ENCODE results near the gene BLMH. TPM values are rescaled to one million over a fixed set of nuclear protein-coding genes. Genes with fewer than 3 reads are reported as not detected.

BLMH gene
- total and polyA plus RNA-seq, 2 donors (not counting 1 experiment from before 2014, with no cell fraction given), result 23.0 to 26.1 TPM

GRCh38 chr17:30225919-30226553, 65.7 kb downstream of the BLMH start:
- H3K27me3 ChIP-seq (ENCODE audit: control insufficient read depth, insufficient read depth, low read length), result peaks cover 26% of the 10 kb centered on the region
- no peaks in the 10 kb centered on the region for H4K20me1 ChIP-seq (ENCODE audit: control insufficient read depth, extremely low read depth, insufficient read depth, low read length)
- H3K4me3 ChIP-seq (replicated peaks in 1 of 4; ENCODE audit: control extremely low read depth in 1 of 4, insufficient read depth in 1 of 4, low read depth in 3 of 4, low read length in 4 of 4), result no peak overlapping the region
- no peaks in the 10 kb centered on the region for H3K9me3 ChIP-seq (ENCODE audit: control insufficient read depth, insufficient read depth, low read depth, low read length)
- no peak overlapping the region for H3K27ac ChIP-seq (ENCODE audit: insufficient read depth, low read length)
- no peaks in the 10 kb centered on the region for H3K36me3 ChIP-seq (ENCODE audit: control insufficient read depth, insufficient read depth, low read length)
- TF ChIP-seq CTCF (conservative IDR thresholded peaks at IDR 0.05 in 1 of 2, IDR thresholded peaks at IDR 0.05 in 1 of 2; ENCODE audit: low read depth in 1 of 2, low read length in 2 of 2), result no peak
- TF ChIP-seq EZH2 (IDR thresholded peaks at IDR 0.05; ENCODE audit: low read length, missing control alignments), result no peak
- H3K4me2 ChIP-seq (ENCODE audit: extremely low read depth, insufficient read depth, low read length), result no peak overlapping the region
- H3K4me1 ChIP-seq (ENCODE audit: control insufficient read depth, extremely low read depth, insufficient read depth, low read length), result no peaks in the 10 kb centered on the region
- no peaks in the 10 kb centered on the region for H3K79me2 ChIP-seq (ENCODE audit: control insufficient read depth, insufficient read depth, low read length)
- no peak overlapping the region for H3K9ac ChIP-seq (ENCODE audit: insufficient read depth, low read length)
- H2AFZ ChIP-seq (ENCODE audit: low read length), result no peak overlapping the region
- DNase-seq (ENCODE audit: low read depth in 2 of 2), result no peak

- TF ChIP-seq EZH2 (IDR thresholded peaks at IDR 0.05; ENCODE audit: low read length, missing control alignments) (no peak), CTCF (conservative IDR thresholded peaks at IDR 0.05 in 1 of 2, IDR thresholded peaks at IDR 0.05 in 1 of 2; ENCODE audit: low read depth in 1 of 2, low read length in 2 of 2) (no peak)
- H3K4me3 ChIP-seq (replicated peaks in 1 of 4; ENCODE audit: control extremely low read depth in 1 of 4, insufficient read depth in 1 of 4, low read depth in 3 of 4, low read length in 4 of 4), result no peak overlapping the region
- no peaks in the 10 kb centered on the region for H3K79me2 ChIP-seq (ENCODE audit: control insufficient read depth, insufficient read depth, low read length)
- no peak overlapping the region for H2AFZ ChIP-seq (ENCODE audit: low read length)
- H3K4me2 ChIP-seq (ENCODE audit: extremely low read depth, insufficient read depth, low read length), result no peak overlapping the region
- no peaks in the 10 kb centered on the region for H3K4me1 ChIP-seq (ENCODE audit: control insufficient read depth, extremely low read depth, insufficient read depth, low read length)
- no peaks in the 10 kb centered on the region for H3K36me3 ChIP-seq (ENCODE audit: control insufficient read depth, insufficient read depth, low read length)
- no peak for DNase-seq (ENCODE audit: low read depth in 2 of 2)
- H3K27me3 ChIP-seq (ENCODE audit: control insufficient read depth, insufficient read depth, low read length), result peaks cover 25% of the 10 kb centered on the region
- H3K9ac ChIP-seq (ENCODE audit: insufficient read depth, low read length), result no peak overlapping the region
- H4K20me1 ChIP-seq (ENCODE audit: control insufficient read depth, extremely low read depth, insufficient read depth, low read length), result no peaks in the 10 kb centered on the region
- no peak overlapping the region for H3K27ac ChIP-seq (ENCODE audit: insufficient read depth, low read length)
- H3K9me3 ChIP-seq (ENCODE audit: control insufficient read depth, insufficient read depth, low read depth, low read length), result no peaks in the 10 kb centered on the region
These were observed 66.6 kb downstream of the BLMH start for GRCh38 chr17:30225112-30225511.

GRCh38 chr17:30224419-30224960, 67.3 kb downstream of the BLMH start:
- no peak overlapping the region for H3K4me2 ChIP-seq (ENCODE audit: extremely low read depth, insufficient read depth, low read length)
- H3K4me3 ChIP-seq (replicated peaks in 1 of 4; ENCODE audit: control extremely low read depth in 1 of 4, insufficient read depth in 1 of 4, low read depth in 3 of 4, low read length in 4 of 4), result no peak overlapping the region
- no peaks in the 10 kb centered on the region for H4K20me1 ChIP-seq (ENCODE audit: control insufficient read depth, extremely low read depth, insufficient read depth, low read length)
- no peak for DNase-seq (ENCODE audit: low read depth in 2 of 2)
- H3K27ac ChIP-seq (ENCODE audit: insufficient read depth, low read length), result no peak overlapping the region
- no peaks in the 10 kb centered on the region for H3K36me3 ChIP-seq (ENCODE audit: control insufficient read depth, insufficient read depth, low read length)
- H3K9ac ChIP-seq (ENCODE audit: insufficient read depth, low read length), result no peak overlapping the region
- no peak for TF ChIP-seq EZH2 (IDR thresholded peaks at IDR 0.05; ENCODE audit: low read length, missing control alignments)
- peaks cover 24% of the 10 kb centered on the region for H3K27me3 ChIP-seq (ENCODE audit: control insufficient read depth, insufficient read depth, low read length)
- no peaks in the 10 kb centered on the region for H3K9me3 ChIP-seq (ENCODE audit: control insufficient read depth, insufficient read depth, low read depth, low read length)
- no peak overlapping the region for H2AFZ ChIP-seq (ENCODE audit: low read length)
- H3K4me1 ChIP-seq (ENCODE audit: control insufficient read depth, extremely low read depth, insufficient read depth, low read length), result no peaks in the 10 kb centered on the region
- H3K79me2 ChIP-seq (ENCODE audit: control insufficient read depth, insufficient read depth, low read length), result no peaks in the 10 kb centered on the region

Measured in fibroblast of lung (primary cell).